HCT116 (cell line): ENCODE measurements around the gene FHOD3. TPM values are rescaled to one million over a fixed set of nuclear protein-coding genes. Genes with fewer than 3 reads are reported as not detected.

Experiments
- ATAC-seq: fragments of 200-7000 bp; cut with Tn5 transposase; 2 replicates; pipeline ENCODE4 v1.9.1; 2020; ENCODE audit warnings: mild to moderate bottlenecking, moderate library complexity
- BruUV-seq: library from RNA; stranded (reverse); fragments of 400-500 nt; replicated peaks from 2 replicates; lab custom pipeline; 2021; lab: Mats Ljungman, UMichigan
- CTCF ChIA-PET: fragments of 300-600 bp; sonication (Branson Sonifier 250); formaldehyde crosslinking; loops from one replicate; lab custom pipeline; 2021; ENCODE audit warnings: antibody characterized with exemption; lab: Charles Lee
- POLR2A ChIA-PET: fragments of 300-600, 350-600 bp; sonication (Branson Sonifier 250); formaldehyde crosslinking; loops from one replicate; lab custom pipeline; 2021; ENCODE audit warnings: antibody characterized with exemption; lab: Charles Lee
- RAD21 ChIA-PET, 2 experiments: fragments of 300-600 bp; sonication (Branson Sonifier 250); formaldehyde crosslinking; loops; one replicate each; lab custom pipeline; 2023; ENCODE audit warnings: low total read pairs in 2 of 2; ENCODE audit not compliant: uncharacterized antibody in 2 of 2, unreplicated experiment in 2 of 2, low non-redundant PET in 1 of 2; lab: Charles Lee
- DNase-seq: peaks from one replicate; pipeline ENCODE4 v3.0.0-alpha.2; 2010; ENCODE audit warnings: low read depth, low spot score
- H2AFZ ChIP-seq: fragments of 200-600 bp; shearing (Covaris generic), sonication (generic); 2 replicates; pipeline ENCODE4 v1.6.1; 2017; ENCODE audit warnings: low read depth, mixed run types, mixed read lengths, antibody characterized with exemption, low read length; ENCODE audit not compliant: poor library complexity, severe bottlenecking
- H3K27ac ChIP-seq: 2 replicates; pipeline ENCODE4 v1.5.1; 2012; ENCODE audit warnings: low read depth, low read length
- H3K27me3 ChIP-seq: fragments of 200-600 bp; sonication (generic); 2 replicates; pipeline ENCODE4 v1.6.1; 2016; ENCODE audit warnings: mixed run types, low read length, mixed read lengths; ENCODE audit not compliant: insufficient read depth
- H3K36me3 ChIP-seq, 2 experiments: fragments of 200-500 bp in 1 of 2; fragments of 200-600 bp in 1 of 2; sonication (Bioruptor generic) in 1 of 2; sonication (generic) in 1 of 2; 2 replicates each; pipeline versions ENCODE4 v1.5.1 to v1.6.1; 2014 to 2016; ENCODE audit warnings: low read length in 2 of 2, inconsistent platforms in 1 of 2, mixed read lengths in 1 of 2, mixed run types in 1 of 2; ENCODE audit not compliant: insufficient read depth in 2 of 2, control insufficient read depth in 1 of 2
- H3K4me1 ChIP-seq, 2 experiments: fragments of 200-600 bp in 1 of 2; sonication (generic) in 1 of 2; 2 replicates each; pipeline versions ENCODE4 v1.5.1 to v1.6.1; 2012 to 2017; ENCODE audit warnings: low read length in 2 of 2, inconsistent platforms in 1 of 2, mild to moderate bottlenecking in 1 of 2, mixed read lengths in 1 of 2, mixed run types in 1 of 2, moderate library complexity in 1 of 2; ENCODE audit not compliant: insufficient read depth in 2 of 2, control insufficient read depth in 1 of 2
- H3K4me2 ChIP-seq: fragments of 200-600 bp; sonication (generic); 2 replicates; pipeline ENCODE4 v1.6.1; 2017; ENCODE audit warnings: mixed run types, low read length, mixed read lengths
- H3K4me3 ChIP-seq, 2 experiments: fragments of 200-600 bp in 1 of 2; sonication (generic) in 1 of 2; replicated peaks in 1 of 2; 2 replicates each; pipeline ENCODE4 v1.5.1; 2011 to 2016; ENCODE audit warnings: low read length in 2 of 2, control low read depth in 1 of 2, low read depth in 1 of 2, mild to moderate bottlenecking in 1 of 2, mixed read lengths in 1 of 2, mixed run types in 1 of 2
- H3K79me2 ChIP-seq: fragments of 200-600 bp; sonication (generic); 2 replicates; pipeline ENCODE4 v1.6.1; 2017; ENCODE audit warnings: mild to moderate bottlenecking, mixed run types, low read length, moderate library complexity, mixed read lengths; ENCODE audit not compliant: insufficient read depth
- H3K9ac ChIP-seq: fragments of 200-600 bp; sonication (generic); 2 replicates; pipeline ENCODE4 v1.6.1; 2016; ENCODE audit warnings: low read length, mixed read lengths
- H3K9me2 ChIP-seq: fragments of 200-600 bp; sonication (generic), shearing (Covaris generic); 2 replicates; pipeline ENCODE4 v1.6.1; 2017; ENCODE audit warnings: mixed run types, mild to moderate bottlenecking, moderate library complexity; ENCODE audit not compliant: insufficient read depth
- H3K9me3 ChIP-seq, 2 experiments: fragments of 200-500 bp in 1 of 2; fragments of 200-600 bp in 1 of 2; sonication (Bioruptor generic) in 1 of 2; sonication (generic) in 1 of 2; 2 replicates each; pipeline ENCODE4 v1.6.1; 2014 to 2017; ENCODE audit warnings: low read length in 2 of 2, mixed read lengths in 2 of 2, inconsistent platforms in 1 of 2, low read depth in 1 of 2, mild to moderate bottlenecking in 1 of 2, mixed run types in 1 of 2, moderate library complexity in 1 of 2; ENCODE audit not compliant: control insufficient read depth in 1 of 2, insufficient read depth in 1 of 2
- H4K20me1 ChIP-seq: fragments of 200-600 bp; sonication (generic), shearing (Covaris generic); 2 replicates; pipeline ENCODE4 v1.6.1; 2017; ENCODE audit warnings: mixed run types, mild to moderate bottlenecking, moderate library complexity; ENCODE audit not compliant: insufficient read depth
- ATF3 ChIP-seq: IDR thresholded peaks from 2 replicates; pipeline ENCODE4 v1.6.1; 2012
- CTCF ChIP-seq, 3 experiments: fragments of 200-600 bp in 1 of 3; sonication (generic) in 1 of 3; IDR thresholded peaks in 2 of 3; conservative IDR thresholded peaks in 1 of 3; 2 replicates each; pipeline ENCODE4 v1.5.1; 2012 to 2017; ENCODE audit warnings: low read depth in 2 of 3, low read length in 2 of 3, antibody characterized with exemption in 1 of 3, borderline replicate concordance in 1 of 3, control low read depth in 1 of 3, mild to moderate bottlenecking in 1 of 3, mixed read lengths in 1 of 3, mixed run types in 1 of 3, moderate library complexity in 1 of 3; ENCODE audit not compliant: insufficient read depth in 1 of 3
- EZH2phosphoT487 ChIP-seq: fragments of 200-600 bp; IDR thresholded peaks from 2 replicates; pipeline ENCODE4 v1.6.1; 2018; ENCODE audit warnings: antibody characterized with exemption, borderline replicate concordance
- RAD21 ChIP-seq: IDR thresholded peaks from 2 replicates; pipeline ENCODE4 v1.6.1; 2012; ENCODE audit warnings: low read depth, mild to moderate bottlenecking
- REST ChIP-seq: IDR thresholded peaks from 2 replicates; pipeline ENCODE4 v1.6.1; 2012; ENCODE audit warnings: low read depth
- ZBTB33 ChIP-seq: IDR thresholded peaks from 2 replicates; pipeline ENCODE4 v1.6.1; 2011; ENCODE audit warnings: mild to moderate bottlenecking, low read length, moderate library complexity; ENCODE audit not compliant: insufficient replicate concordance; ENCODE audit errors: extremely low read depth
- intact Hi-C: fragments of 100-400 bp; cut with micrococcal nuclease; formaldehyde crosslinking; loops from 2 replicates; pipeline ENCODE4 v1.10.0; 2022
- total RNA-seq: library from RNA; stranded (reverse); gene quantifications from one replicate; pipeline ENCODE4 v1.2.1, GENCODE V29; 2021; ENCODE audit not compliant: unreplicated experiment

The FHOD3 gene
- total RNA-seq, 1 experiment from 2014 or later: 4.0 TPM

- BruUV-seq: no TSS peak
- no peaks in the 10 kb centered on the region for H3K4me1 ChIP-seq
- H3K9ac ChIP-seq: no peak overlapping the region
- ChIA-PET POLR2A (no interaction called here), CTCF (no interaction called here), RAD21 (no interaction called here)
- H3K79me2 ChIP-seq: no peaks in the 10 kb centered on the region
- TF ChIP-seq ATF3 (no peak), RAD21 (no peak), CTCF (IDR thresholded peaks at IDR 0.05 in 2 of 3, conservative IDR thresholded peaks at IDR 0.05 in 1 of 3; ENCODE audit: borderline replicate concordance in 1 of 3, insufficient read depth in 1 of 3, low read depth in 2 of 3, low read length in 2 of 3) (no peak), ZBTB33 (no peak), REST (no peak), EZH2phosphoT487 (no peak)
- intact Hi-C loops: no loop called here
- no peak overlapping the region for H3K4me3 ChIP-seq
- H2AFZ ChIP-seq: no peak overlapping the region
- DNase-seq (no peak), ATAC-seq (no peak)
- H3K9me2 ChIP-seq: no peaks in the 10 kb centered on the region
- H3K9me3 ChIP-seq: no peaks in the 10 kb centered on the region
- no peak overlapping the region for H3K27ac ChIP-seq
- H3K4me2 ChIP-seq: no peak overlapping the region
- H4K20me1 ChIP-seq: no peaks in the 10 kb centered on the region
- H3K27me3 ChIP-seq: no peaks in the 10 kb centered on the region
- H3K36me3 ChIP-seq: no peaks in the 10 kb centered on the region
Measured at GRCh38 chr18:36704156-36704555, 406.6 kb downstream of the FHOD3 start.
